Measurements from ENCODE around the gene KDM6B.

DNA sequence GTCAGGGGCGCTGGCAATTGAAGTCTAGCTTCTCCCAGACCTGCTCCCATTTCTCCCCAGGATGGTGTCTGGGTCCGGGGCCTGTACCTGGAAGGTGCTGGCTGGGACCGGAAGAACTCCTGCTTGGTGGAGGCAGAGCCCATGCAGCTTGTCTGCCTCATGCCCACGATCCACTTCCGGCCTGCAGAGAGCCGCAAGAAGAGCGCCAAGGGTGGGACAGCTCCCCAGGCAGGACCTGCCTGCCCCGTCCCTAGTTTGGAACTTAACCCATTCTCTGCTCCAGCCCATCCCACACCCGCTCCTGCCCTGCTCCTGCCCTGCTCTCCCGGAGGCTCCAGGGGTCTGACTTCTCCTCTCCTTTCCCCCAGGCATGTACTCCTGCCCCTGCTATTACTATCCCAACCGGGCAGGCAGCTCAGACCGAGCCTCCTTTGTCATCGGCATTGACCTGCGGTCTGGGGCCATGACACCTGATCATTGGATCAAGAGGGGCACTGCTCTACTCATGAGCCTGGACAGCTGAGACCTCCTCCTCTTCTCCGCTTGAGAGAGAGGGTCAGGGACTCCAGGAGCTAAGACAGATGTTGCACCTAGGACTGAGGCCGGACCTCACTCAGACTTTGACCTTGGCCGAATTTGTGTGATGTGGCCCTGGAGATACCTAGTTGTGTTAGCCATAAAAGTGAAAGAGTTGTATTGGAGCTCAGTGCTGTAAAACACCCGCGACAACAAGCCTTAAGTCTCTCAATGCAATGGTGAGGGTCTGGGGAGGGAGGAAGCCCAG lies 814 bp upstream of the KDM6B start:
- TF ChIP-seq, protein P1, sequence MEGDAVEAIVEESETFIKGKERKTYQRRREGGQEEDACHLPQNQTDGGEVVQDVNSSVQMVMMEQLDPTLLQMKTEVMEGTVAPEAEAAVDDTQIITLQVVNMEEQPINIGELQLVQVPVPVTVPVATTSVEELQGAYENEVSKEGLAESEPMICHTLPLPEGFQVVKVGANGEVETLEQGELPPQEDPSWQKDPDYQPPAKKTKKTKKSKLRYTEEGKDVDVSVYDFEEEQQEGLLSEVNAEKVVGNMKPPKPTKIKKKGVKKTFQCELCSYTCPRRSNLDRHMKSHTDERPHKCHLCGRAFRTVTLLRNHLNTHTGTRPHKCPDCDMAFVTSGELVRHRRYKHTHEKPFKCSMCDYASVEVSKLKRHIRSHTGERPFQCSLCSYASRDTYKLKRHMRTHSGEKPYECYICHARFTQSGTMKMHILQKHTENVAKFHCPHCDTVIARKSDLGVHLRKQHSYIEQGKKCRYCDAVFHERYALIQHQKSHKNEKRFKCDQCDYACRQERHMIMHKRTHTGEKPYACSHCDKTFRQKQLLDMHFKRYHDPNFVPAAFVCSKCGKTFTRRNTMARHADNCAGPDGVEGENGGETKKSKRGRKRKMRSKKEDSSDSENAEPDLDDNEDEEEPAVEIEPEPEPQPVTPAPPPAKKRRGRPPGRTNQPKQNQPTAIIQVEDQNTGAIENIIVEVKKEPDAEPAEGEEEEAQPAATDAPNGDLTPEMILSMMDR (IDR thresholded peaks at IDR 0.05), result no peak
- TF ChIP-seq EP300 (IDR thresholded peaks at IDR 0.05), result no peak
